HG02678 (cell line): ENCODE measurements around the gene DOK4.
"Not testable (repeated sequence)": the region's sequence is repeated elsewhere in the genome, so short reads cannot be mapped to it uniquely, and the experiment has no call there.

Experiments used
- ATAC-seq: cut with Tn5 transposase; IDR thresholded peaks from one replicate; pipeline ENCODE4 v1.9.1; 2021; ENCODE audit warnings: mild to moderate bottlenecking, moderate library complexity; ENCODE audit not compliant: unreplicated experiment

The DOK4 gene

DNA sequence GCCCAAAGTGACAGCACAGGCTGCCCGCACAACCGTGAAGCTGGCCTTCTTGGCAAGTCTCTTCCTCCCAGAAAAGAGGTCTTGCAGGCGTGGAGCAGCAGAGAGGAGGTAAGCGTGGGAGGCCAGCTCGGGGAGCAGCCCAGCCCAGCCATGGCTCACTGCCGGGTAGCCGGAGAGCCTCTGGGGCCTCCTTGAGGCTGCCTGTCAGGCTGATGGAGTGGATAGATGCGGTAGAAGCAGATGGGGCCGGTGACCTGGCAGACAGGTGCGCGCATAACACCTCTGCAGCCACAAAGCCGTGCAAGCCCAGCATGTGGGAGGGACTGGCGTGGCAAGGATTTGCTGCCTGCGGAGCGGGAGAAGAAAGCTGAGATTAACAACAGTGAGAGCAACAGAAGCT, 17.1 kb upstream of the DOK4 start:
- no peak for ATAC-seq

DNA sequence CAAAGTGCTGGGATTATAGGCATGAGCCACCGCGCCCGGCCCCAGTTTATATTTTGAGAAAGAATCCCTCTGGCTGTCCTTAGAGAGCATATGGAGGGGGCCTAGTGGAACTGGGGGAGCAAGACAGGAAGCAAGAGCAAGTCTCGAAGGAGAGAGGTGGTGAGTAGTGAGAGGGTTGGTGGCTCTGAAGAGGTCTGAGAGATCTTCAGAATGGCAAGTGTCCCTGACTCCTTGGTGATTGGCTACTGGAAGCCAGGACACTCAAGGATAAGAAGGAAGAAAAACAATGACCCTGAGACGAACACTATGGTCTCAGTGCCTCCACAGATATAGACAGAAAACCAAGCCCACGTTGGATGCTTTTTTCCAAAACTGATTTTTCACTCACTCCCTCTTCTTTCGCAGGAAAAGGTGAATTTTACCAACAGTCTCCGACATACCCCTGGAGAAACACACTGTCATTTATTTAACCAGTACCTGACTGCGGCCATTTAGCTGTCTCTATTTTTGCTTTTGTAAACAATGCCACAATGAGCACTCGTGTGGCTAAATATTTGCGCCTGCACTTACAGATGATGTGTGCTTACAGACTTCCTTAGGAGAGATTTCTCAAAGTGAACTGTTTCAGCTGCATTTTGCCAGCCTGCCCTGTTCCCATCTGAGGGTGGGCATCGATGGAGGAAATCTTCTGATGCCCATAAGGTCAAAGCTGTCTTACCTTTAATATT, 15.9 kb upstream of the DOK4 start:
- ATAC-seq, result no peak

DNA sequence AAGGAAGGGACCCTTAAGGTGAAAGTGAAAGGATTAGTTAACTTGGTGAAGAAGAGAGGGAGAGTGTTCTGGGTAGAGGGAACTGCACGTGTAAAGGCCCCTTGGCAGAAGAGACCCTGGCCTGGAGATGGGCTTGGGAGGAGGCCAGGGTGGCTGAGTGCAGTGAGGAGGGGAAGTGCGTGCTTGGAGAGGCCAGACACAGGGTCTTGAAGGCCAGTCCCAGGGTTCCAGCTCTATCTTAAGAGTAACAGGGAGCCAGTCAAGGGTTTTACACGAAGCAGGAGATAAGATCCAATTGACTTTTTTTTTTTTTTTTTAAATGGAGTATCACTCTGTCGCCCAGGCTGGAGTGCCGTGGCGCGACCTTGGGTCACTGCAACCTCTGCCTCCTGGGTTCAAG, 15.2 kb upstream of the DOK4 start:
- ATAC-seq, result no peak

DNA sequence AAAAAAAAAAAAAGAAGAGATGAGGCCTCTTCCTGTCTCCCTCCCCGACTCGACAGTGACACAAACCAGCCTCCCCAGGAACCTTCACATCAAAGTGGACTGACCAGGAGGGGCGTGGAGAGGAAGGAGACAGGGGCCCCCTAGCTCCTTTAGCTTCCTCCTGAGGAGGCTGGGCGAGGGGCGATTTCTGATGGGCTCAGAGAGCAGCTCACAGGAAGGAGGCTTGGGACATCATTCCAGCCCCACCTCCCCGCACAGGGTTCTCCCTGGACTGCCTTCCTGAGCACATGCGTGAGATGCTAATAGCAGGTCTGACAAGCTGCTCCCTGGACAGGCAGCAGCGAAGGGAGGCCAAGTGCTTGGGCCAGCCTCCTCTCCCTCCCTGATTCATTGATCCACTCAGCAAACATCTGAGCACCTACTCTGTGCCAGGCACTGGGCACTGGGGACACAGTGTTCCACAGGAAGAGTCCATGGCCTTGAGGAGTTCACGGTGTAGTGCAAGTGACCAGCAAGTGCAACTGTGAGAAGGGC, 14.4 kb upstream of the DOK4 start:
- ATAC-seq, result no peak

DNA sequence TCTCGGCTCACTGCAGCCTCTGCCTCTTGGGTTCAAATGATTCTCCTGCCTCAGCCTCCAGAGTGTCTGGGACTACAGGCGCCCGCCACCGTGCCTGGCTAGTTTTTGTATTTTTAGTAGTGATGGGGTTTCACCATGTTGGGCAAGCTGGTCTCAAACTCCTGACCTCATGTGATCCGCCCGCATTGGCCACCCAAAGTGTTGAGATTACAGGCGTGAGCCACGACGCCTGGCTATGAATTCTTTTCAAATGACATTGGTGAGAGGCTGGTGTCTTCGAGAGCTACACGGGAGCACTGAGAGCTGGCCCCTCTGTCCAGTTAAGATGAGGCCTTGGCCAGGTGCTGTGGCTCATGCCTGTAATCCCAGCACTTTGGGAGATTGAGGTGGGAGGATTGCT, 13.6 kb upstream of the DOK4 start:
- ATAC-seq, result not testable (repeated sequence)

DNA sequence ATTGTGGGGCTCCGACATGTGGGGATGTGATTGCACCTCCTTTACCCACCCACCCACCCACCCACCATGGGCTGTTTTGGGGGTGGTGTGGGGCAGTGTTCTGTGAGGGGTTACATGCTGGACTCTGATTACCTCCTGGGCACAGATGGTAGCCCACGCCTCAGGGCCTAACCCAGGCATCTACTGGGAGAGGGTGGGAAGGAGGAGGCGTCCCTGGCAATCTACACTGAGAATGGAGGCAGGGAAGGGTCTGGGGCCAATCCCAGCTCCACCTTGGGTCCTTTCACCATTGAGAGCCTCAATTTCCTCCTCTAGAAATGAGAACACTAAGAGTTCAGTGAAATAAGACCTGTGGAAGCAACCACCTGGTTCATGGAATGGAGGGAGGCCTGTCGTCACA, 11.7 kb upstream of the DOK4 start:
- no peak for ATAC-seq

DNA sequence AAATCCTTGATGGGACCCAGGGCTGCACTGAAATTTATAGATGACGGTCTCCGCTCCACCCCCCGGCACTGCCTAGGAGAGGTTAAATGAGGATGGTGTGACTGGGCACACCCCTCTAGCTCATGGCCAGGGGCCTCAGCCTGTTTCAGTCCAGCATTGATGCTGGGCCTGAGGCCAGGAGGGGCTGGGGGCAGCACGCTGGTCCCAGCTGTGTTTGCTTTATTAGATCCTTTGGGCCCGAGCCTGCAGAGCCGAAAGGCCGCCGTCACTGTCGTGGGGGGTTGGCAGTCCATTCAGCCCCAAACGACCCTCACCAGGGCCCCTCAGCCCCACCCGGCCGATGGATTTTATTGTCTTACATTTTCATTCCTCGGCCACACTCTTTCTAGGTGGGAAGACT, 10.8 kb upstream of the DOK4 start:
- no peak for ATAC-seq

DNA sequence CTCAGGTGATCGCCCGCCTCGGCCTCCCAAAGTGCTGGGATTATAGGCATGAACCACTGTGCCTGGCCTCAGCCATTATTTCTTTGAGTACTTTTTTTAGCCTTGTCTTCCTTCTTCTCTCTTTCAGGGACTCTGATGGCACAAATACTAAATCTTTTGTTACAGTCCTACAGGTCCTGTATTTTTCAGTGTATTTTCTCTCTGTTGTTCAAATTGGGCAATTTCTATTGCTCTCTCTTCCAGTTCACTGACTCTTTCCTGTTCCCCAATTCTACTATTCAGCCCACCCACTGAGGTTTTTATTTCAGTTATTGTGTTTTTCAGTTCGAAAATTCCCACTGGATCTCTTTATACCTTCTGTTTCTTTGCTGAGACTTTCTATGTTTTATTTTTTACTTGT, 7.5 kb upstream of the DOK4 start:
- no peak for ATAC-seq

DNA sequence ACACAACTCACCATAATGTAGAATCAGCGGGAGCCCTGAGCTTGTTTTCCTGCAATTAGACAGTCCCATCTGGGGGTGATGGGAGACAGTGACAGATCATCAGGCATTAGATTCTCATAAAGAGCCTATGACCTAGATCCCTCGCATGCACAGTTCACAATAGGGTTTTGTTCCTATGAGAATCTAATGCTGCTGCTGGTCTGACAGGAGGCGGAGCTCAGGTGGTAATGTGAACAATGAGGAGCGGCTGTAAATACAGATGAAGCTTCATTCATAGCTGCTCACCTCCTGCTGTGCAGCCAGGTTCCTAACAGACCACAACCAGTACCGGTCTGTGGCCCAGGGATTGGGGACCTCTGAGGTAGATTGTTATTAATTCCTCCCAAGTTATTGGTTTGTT, 2.9 kb upstream of the DOK4 start:
- no peak for ATAC-seq

DNA sequence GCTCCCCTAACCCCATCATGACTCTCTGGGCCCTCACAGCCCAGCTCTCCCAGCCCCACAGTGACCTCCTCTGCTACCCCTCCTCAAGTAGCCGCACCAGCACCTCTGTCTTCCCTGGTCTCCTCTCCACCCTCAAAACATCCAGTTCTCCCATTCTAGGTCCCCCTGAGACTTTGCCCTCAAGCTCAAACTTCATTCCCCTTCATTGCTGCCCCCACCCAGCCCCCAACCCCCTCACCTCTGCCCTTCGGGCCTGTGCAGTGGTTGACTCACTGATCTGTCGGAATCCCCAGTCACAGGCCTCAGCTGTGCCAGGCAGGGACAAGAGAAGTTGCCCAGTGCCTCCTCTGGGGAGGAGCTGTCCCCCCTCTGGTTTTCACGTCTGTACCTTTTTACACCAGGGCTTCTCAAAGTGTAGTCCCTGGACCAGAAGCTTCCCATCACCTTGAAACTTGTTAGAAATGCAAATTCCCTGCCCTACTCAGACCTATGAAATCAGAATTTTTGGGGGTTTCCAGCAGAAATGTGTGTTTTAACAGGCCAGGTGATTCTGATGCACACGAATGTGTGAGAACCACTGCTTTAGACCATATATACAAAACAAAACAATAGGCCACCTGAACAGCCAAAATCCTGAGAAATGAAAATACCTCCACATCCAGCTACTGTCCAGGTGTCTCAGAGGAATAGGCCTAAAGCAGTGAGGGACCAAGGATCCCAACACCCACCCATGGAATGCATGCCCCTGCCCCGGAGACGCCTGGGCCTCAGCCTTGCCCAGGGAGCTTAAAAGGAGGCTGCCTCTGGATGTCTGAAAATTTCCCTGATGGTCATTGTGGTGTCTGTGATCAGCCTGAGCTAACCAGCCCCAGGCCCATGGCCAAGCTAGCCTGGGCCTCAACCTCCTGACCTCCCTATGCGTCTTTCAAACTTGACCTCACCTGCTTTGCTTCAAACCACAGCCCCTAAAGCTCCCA, 853 bp upstream of the DOK4 start:
- no peak for ATAC-seq

DNA sequence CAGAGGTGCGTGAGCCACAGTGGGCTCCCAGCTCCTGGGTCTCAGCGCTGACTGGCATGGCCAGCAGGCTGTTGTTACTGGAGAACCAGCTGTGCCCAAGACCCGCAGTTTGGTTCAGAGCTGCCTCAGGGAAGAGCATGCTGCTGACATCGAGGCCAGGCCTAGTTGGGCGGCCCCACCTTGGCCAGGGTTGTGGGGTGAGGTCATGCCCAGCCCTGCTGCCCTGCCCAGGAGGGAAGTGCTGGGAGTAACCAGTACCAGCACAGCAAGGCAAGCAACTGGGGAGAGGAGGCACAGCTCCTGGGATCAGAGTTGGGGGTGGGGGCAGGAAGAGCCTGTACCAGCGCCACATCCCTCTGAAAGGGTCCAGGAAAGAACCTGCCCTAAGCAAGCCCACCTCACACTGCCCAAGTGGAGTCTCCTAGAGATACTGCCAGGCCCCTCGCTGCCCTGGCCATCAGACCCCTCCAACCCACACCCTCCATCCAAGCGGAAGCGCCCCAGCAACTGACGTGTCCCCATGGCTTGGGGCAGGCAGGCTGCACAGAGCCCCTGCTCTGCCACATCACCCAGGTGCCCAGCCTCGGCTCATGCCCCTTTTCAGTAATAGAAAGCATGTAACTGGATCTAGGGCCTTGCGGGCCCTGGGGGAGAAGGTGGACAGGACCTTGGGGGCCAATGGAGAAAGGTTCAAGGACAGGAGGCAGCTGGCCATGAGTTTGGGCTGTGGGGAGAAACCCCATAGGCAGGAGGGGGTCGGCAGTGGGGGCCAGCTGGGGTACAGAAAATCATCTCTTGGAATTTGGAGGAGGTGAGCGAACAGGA, 990 bp downstream of the DOK4 start:
- ATAC-seq, result no peak

DNA sequence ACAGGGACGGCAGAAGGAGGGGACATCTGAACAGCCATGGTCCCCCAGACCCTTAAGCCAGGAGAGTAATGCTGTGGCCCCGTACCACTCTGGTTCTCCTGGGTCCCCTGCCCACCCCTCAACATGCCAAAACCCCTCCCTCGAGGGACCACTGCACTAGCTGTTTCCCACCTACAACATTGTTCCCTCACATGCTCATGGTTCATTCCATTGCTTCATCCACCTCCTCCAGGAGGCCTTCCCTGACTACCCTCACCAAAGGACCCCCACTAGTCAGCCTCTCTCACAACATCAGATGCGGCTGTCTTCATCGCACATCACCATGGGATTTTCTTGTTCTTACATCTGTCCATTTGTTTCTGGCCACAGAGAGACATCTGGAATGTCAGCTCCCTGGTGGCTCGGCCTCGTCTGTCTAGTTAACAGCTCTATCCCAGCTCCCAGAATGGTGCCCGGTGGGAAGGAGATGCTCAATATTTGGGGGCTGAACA, 1.7 kb downstream of the DOK4 start:
- ATAC-seq, result no peak

DNA sequence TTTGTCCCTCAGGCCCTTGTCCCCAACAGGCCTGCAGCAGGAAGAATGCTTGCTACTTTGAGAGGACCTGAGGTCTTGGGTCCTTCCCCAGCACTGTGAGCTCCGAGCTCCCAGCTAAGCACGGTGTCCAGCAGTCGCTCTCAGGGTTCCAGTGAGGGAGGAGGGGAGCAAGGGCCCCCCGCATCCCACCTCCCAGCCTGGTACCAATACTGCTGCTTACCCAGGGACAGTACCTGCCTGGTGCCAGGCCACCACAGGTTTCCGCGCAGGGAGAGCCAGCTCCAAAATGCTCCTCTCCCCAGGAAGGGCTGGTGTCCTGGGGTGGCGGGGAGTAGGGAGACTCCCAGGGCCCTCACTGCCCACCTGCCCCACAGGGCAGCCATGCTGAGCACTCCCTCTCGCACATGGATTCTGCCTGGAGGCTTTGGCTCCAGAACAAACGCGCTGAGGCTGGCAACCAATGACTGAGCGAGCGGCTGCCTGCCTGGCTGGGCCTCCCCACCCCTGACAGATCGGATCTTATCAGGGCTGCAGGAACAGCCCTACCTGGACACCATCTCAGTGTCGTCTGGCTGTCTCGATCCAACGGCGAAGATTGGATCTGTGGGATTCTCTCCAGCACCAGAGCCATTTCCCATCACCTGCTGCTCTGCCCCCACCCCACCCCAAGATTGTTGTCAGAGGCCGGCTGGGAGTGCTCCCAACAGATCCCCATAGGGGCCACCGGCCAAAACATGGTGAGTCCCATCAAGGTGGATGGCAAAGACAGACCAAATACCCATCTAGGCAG, 2.4 kb downstream of the DOK4 start:
- no peak for ATAC-seq

DNA sequence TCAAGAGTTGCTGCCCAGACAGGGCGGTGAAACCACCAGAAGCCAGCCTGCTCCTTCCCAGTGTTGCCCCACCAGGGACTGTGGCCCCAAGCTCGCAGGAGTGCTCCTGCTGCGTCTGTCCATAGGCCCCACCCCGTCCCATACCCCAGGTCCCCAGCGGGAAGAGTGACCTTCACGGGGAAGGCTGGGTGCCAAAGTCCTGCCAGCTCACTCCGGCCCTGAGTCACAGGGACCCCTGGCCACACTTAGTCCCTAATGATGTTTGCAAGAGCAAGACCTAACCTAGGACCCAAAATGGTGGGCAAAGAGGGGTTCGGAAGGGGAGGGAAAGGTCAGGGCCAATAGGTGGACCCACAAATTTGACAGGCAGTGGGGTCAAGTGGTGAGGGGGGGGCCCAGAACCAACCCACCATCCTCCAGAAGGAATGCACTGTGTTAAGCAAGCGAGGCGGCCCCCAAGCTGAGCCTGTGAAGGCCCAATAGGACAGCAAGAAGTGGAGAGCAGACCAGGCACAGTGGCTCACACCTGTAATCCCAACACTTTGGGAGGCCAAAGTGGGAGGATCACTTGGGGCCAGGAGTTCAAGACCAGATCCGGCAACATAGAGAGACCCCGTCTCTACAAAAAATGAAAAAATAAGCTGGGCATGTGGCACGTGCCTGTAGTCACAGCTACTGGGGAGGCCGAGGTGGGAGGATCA, 3.3 kb downstream of the DOK4 start:
- ATAC-seq, result no peak

DNA sequence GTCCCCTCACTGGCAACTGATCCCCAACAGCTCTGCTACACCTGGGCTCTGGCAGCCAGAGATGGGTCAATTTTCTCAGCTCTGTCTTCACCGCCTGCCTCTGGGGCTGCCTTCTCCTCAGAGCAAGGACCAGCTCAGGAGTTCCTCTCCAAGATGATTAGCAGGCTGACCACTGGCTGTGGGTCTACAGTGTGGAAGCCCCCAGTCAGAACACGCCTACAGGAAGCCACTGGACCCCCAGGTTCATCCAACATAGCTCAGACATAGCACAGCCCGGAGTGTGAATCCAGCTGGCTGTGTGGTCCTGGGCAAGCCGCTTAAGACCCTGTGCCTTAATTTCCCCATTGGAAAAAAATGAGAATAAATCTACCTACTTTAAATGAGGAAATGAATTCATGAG, 4.9 kb downstream of the DOK4 start:
- ATAC-seq, result no peak

DNA sequence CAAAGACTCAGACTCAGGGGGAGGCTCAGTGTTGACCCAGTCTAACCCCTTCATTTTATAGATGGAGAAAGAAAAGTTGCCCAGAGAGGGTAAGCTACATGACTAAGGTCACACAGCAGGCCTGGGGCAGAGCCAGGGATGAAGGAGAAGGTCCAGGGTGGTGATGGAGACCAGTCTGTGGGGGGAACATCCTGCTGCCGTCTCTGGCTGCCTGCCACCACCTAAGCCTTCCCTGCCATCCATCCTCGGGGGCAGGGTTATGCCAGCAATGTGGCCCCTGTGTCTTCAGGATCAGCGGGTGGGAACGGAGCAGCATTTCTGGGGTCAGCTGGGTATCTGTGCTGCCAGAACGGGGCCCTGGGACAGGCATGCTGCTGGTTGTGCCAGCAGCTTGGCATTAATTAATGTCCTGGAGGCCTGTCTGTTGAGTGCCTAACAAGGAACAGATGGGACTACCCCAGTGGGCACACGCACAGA, 5.5 kb downstream of the DOK4 start:
- no peak for ATAC-seq

DNA sequence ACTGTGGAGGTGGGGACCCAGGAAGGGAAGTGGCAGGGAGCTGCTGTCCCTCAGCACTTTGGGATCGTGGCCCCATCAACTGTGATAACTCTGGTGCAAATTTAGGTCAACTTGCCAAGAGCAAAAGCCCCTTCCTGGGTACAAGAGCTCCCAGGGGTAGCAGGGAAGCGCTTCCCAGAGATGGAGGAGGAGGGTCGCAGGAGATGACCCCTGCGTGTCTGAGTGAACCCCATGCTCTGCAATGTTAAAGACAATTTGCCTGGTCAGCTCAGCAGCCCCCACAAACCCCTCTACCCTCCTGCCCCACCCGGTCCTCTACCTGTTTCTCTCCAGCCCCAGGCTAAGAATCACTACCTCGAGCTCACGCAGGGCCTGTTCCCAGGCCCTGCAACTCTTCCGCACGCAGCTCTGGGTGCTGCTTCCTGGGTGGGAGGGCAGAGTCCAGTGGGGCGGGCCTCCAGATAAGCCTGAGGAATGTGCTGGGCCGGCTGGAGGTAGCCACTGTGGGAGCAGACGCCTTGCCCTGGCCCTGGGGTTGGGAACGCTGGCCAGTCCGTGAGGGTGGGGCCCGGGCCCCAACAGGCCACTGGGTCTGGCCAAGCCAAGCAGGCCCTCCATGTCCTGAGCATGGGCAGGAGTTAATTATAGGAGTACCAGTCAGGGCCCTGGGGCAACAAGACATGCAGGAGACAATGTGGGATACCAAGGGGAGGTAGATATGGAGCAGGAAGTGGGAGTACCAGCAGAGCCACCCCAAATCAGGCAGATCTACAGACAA, 6.1 kb downstream of the DOK4 start:
- ATAC-seq, result no peak

DNA sequence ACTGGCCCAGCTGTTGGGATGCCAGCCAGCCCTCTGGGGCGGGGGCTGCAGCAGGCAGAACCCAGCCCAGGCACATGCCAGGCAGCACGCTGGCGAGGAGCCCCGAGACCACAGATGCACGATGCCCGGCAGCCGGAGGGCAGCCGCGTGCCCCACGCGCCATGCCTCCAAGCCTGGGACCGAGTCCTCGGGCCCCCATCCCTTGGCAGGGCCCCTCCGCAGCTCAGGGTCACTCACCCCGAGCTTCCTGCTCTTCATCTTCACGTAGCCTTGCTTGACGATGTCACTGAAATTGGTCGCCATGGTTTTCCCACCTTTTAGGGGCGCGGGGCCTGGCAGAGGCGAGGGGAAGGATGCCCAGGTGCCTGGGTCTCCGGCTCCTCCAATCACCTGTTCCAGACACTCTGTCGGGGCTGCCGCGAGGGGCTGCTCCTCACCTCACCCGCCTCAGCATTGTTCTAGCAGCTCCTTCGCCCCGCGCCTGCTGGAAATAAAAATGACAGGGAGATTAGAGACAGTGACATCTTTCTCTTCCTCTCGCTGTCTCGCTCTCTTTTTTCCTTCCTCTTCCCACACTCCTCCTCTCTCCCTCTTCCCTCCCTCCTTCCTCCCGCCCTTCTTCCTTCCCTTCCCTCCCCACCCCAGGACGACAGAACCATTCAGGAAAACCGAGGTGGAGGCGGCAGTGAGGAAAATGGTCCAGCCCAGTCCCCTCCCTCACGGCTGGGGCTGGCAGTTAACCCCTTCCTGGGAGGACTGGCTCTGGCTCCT, 6.9 kb downstream of the DOK4 start:
- no peak for ATAC-seq
